Measurements from ENCODE around the gene SLC35C1. TPM values are rescaled to one million over a fixed set of nuclear protein-coding genes. Genes with fewer than 3 reads are reported as not detected.

Gene SLC35C1
- polyA plus RNA-seq, 1 donor (not counting 4 experiments of a cell fraction or from before 2014, with no cell fraction given), result 4.9 TPM

GRCh38 chr11:45771193-45771565 is 33.8 kb upstream of the SLC35C1 start:
- peak overlapping the region; percentile 100 for H3K4me2 ChIP-seq (ENCODE audit: control insufficient read depth, extremely low read depth, insufficient read depth, low read depth, low read length)
- H3K27ac ChIP-seq (ENCODE audit: control insufficient read depth, insufficient read depth, low read length), result no peak overlapping the region
- DNase-seq (ENCODE audit: low read depth, low spot score) (no peak), FAIRE-seq (no peak)
- H3K9ac ChIP-seq (ENCODE audit: control insufficient read depth, extremely low read depth, insufficient read depth, low read length), result peak overlapping the region; percentile 43
- no peaks in the 10 kb centered on the region for H4K20me1 ChIP-seq (ENCODE audit: control insufficient read depth, extremely low read depth, insufficient read depth, low read length)
- dilution Hi-C loops (cut with MboI; ENCODE audit: extremely low pct_ligation_motif_present, low sequenced_read_pairs), result no loop called here
- H3K79me2 ChIP-seq (ENCODE audit: control insufficient read depth, insufficient read depth, low read length), result no peaks in the 10 kb centered on the region
- peak overlapping the region; percentile 93 for H2AFZ ChIP-seq (ENCODE audit: control insufficient read depth, low read length)
- peaks cover 12% of the 10 kb centered on the region for H3K27me3 ChIP-seq (ENCODE audit: control insufficient read depth, extremely low read depth, insufficient read depth, low read length)
- peak overlapping the region; percentile 32 to 83 (median 73) for H3K4me3 ChIP-seq (ENCODE audit: control insufficient read depth in 2 of 3, extremely low read depth in 1 of 3, insufficient read depth in 2 of 3, low read depth in 1 of 3, low read length in 3 of 3)
- H3K36me3 ChIP-seq (ENCODE audit: control insufficient read depth in 2 of 2, extremely low read depth in 1 of 2, insufficient read depth in 2 of 2, low read length in 2 of 2), result no peaks in the 10 kb centered on the region
- H3K9me3 ChIP-seq (ENCODE audit: control insufficient read depth, low read depth, low read length), result no peaks in the 10 kb centered on the region
- TF ChIP-seq EZH2 (IDR thresholded peaks at IDR 0.05; ENCODE audit: low read length), result no peak
- TF ChIP-seq, protein P1, sequence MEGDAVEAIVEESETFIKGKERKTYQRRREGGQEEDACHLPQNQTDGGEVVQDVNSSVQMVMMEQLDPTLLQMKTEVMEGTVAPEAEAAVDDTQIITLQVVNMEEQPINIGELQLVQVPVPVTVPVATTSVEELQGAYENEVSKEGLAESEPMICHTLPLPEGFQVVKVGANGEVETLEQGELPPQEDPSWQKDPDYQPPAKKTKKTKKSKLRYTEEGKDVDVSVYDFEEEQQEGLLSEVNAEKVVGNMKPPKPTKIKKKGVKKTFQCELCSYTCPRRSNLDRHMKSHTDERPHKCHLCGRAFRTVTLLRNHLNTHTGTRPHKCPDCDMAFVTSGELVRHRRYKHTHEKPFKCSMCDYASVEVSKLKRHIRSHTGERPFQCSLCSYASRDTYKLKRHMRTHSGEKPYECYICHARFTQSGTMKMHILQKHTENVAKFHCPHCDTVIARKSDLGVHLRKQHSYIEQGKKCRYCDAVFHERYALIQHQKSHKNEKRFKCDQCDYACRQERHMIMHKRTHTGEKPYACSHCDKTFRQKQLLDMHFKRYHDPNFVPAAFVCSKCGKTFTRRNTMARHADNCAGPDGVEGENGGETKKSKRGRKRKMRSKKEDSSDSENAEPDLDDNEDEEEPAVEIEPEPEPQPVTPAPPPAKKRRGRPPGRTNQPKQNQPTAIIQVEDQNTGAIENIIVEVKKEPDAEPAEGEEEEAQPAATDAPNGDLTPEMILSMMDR (optimal IDR thresholded peaks at IDR 0.05 in 1 of 3, IDR thresholded peaks at IDR 0.05 in 1 of 3, conservative IDR thresholded peaks at IDR 0.05 in 1 of 3; ENCODE audit: extremely low read depth in 1 of 3, insufficient read depth in 2 of 3, low read length in 3 of 3), result peak; percentile 66 to 93 (median 87)
- peaks cover 4% of the 10 kb centered on the region for H3K9me1 ChIP-seq (ENCODE audit: control insufficient read depth, extremely low read depth, insufficient read depth, low read length)
- H3K4me1 ChIP-seq (ENCODE audit: control insufficient read depth, extremely low read depth, insufficient read depth, low read length), result peaks cover 4% of the 10 kb centered on the region

DNA sequence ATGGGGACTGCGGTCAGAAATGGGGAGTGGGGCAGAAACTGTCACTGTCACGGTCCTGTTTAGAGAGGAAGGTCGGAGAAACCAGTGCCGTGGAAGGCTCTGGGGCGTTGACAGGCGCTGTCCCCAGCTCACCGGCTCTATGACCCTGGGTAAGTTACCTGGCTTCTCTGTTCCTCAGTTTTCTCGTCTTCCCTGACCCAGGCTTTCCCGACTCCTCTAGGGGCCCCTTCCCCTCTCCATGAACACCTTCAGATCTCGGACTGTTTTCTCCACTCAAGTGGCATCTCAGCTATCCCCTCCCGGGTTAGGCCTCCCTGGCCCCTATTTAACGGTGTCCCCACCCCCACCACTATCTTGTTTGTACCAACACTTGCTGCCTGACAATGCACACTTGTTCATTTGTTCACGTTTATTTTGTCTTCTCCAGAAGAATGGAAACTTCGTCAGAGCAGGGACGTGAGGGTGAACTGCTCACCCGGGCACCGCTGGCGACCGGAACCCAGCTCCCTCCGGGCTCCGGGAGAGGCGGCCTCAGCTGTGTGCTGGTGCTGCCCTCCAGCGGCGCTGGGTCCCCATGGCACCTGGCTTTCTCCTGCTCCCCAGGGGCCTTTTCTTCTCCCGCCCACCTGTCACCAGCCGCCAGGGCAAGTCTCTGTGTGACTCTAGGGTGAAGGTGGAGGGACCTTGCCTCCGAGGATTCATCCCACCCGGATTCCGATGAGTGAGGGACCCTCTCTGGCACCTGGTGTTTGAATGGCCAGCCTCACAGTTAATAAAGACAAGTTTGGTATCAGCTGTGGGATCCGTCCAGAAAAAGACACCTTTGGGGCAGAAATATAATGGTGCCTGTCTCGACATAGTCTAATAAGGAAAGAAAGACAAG is 33.1 kb upstream of the SLC35C1 start:
- Histone ChIP-seq H3K36me3 (ENCODE audit: control insufficient read depth in 2 of 2, extremely low read depth in 1 of 2, insufficient read depth in 2 of 2, low read length in 2 of 2) (no peaks in the 10 kb centered on the region), H3K4me1 (ENCODE audit: control insufficient read depth, extremely low read depth, insufficient read depth, low read length) (peaks cover 4% of the 10 kb centered on the region), H3K9ac (ENCODE audit: control insufficient read depth, extremely low read depth, insufficient read depth, low read length) (peak overlapping the region; percentile 43), H3K27ac (ENCODE audit: control insufficient read depth, insufficient read depth, low read length) (no peak overlapping the region), H3K4me3 (ENCODE audit: control insufficient read depth in 2 of 3, extremely low read depth in 1 of 3, insufficient read depth in 2 of 3, low read depth in 1 of 3, low read length in 3 of 3) (peak overlapping the region; percentile 32 to 83 (median 73)), H3K27me3 (ENCODE audit: control insufficient read depth, extremely low read depth, insufficient read depth, low read length) (peaks cover 8% of the 10 kb centered on the region), H3K9me3 (ENCODE audit: control insufficient read depth, low read depth, low read length) (no peaks in the 10 kb centered on the region), H2AFZ (ENCODE audit: control insufficient read depth, low read length) (peak overlapping the region; percentile 93), H3K79me2 (ENCODE audit: control insufficient read depth, insufficient read depth, low read length) (no peaks in the 10 kb centered on the region), H4K20me1 (ENCODE audit: control insufficient read depth, extremely low read depth, insufficient read depth, low read length) (no peaks in the 10 kb centered on the region), H3K4me2 (ENCODE audit: control insufficient read depth, extremely low read depth, insufficient read depth, low read depth, low read length) (peak overlapping the region; percentile 100), H3K9me1 (ENCODE audit: control insufficient read depth, extremely low read depth, insufficient read depth, low read length) (peaks cover 4% of the 10 kb centered on the region)
- TF ChIP-seq, protein P1 (optimal IDR thresholded peaks at IDR 0.05 in 1 of 3, IDR thresholded peaks at IDR 0.05 in 1 of 3, conservative IDR thresholded peaks at IDR 0.05 in 1 of 3; ENCODE audit: extremely low read depth in 1 of 3, insufficient read depth in 2 of 3, low read length in 3 of 3), result peak; percentile 93 to 99 (median 93)
- no peak for TF ChIP-seq EZH2 (IDR thresholded peaks at IDR 0.05; ENCODE audit: low read length)
- dilution Hi-C loops (cut with MboI; ENCODE audit: extremely low pct_ligation_motif_present, low sequenced_read_pairs), result no loop called here
- FAIRE-seq, result peak; percentile 75
- DNase-seq (ENCODE audit: low read depth, low spot score), result no peak
